Osteoblast (primary cell): Measurements from ENCODE around the gene CDKL5. TPM values are rescaled to one million over a fixed set of nuclear protein-coding genes. Genes with fewer than 3 reads are reported as not detected.

Experiments used
- DNase-seq: peaks from one replicate; pipeline ENCODE4 v3.0.0; 2011; ENCODE audit warnings: low spot score, mixed read lengths; ENCODE audit not compliant: insufficient read length; ENCODE audit errors: missing footprints
- H2AFZ ChIP-seq: 2 replicates; pipeline ENCODE4 v1.6.0; 2011; ENCODE audit warnings: mild to moderate bottlenecking, low read length
- H3K27ac ChIP-seq: 2 replicates; pipeline ENCODE4 v1.5.1; 2011; ENCODE audit warnings: mild to moderate bottlenecking, low read depth, low read length, moderate library complexity
- H3K27me3 ChIP-seq: 2 replicates; pipeline ENCODE4 v1.6.0; 2012; ENCODE audit warnings: mild to moderate bottlenecking, control low read depth, inconsistent platforms, low read length, moderate library complexity; ENCODE audit not compliant: insufficient read depth
- H3K36me3 ChIP-seq: 2 replicates; pipeline ENCODE4 v1.5.1; 2011; ENCODE audit warnings: mild to moderate bottlenecking, low read length, control low read depth, moderate library complexity; ENCODE audit not compliant: insufficient read depth
- H3K4me1 ChIP-seq: 2 replicates; pipeline ENCODE4 v1.5.1; 2011; ENCODE audit warnings: mild to moderate bottlenecking, low read length, control low read depth, moderate library complexity; ENCODE audit not compliant: insufficient read depth
- H3K4me2 ChIP-seq: 2 replicates; pipeline ENCODE4 v1.6.0; 2011; ENCODE audit warnings: mild to moderate bottlenecking, low read length; ENCODE audit not compliant: insufficient read depth
- H3K4me3 ChIP-seq: fragments of 200-600 bp; sonication (generic); 3 replicates; pipeline ENCODE4 v1.5.1; 2012; ENCODE audit warnings: mild to moderate bottlenecking, low read length, inconsistent platforms; ENCODE audit not compliant: insufficient read depth
- H3K79me2 ChIP-seq: 2 replicates; pipeline ENCODE4 v1.6.0; 2012; ENCODE audit warnings: mild to moderate bottlenecking, low read length, control low read depth, inconsistent platforms; ENCODE audit not compliant: insufficient read depth
- H3K9me3 ChIP-seq: 2 replicates; pipeline ENCODE4 v1.5.1; 2011; ENCODE audit warnings: low read depth, low read length, control low read depth
- H4K20me1 ChIP-seq: 2 replicates; pipeline ENCODE4 v1.6.0; 2012; ENCODE audit warnings: mild to moderate bottlenecking, low read length, control low read depth; ENCODE audit not compliant: insufficient read depth
- CTCF ChIP-seq: IDR thresholded peaks from 2 replicates; pipeline ENCODE4 v1.5.1; 2011; ENCODE audit warnings: mild to moderate bottlenecking, low read depth, low read length, moderate library complexity; ENCODE audit errors: extremely low read depth
- total RNA-seq: library from RNA; depleted of rRNA; stranded (reverse); fragments of >200 nt; gene quantifications from 2 replicates; pipeline ENCODE4 v1.2.3, GENCODE V29; 2012

The CDKL5 gene
- total RNA-seq, 1 donor: 4.0 TPM

DNA sequence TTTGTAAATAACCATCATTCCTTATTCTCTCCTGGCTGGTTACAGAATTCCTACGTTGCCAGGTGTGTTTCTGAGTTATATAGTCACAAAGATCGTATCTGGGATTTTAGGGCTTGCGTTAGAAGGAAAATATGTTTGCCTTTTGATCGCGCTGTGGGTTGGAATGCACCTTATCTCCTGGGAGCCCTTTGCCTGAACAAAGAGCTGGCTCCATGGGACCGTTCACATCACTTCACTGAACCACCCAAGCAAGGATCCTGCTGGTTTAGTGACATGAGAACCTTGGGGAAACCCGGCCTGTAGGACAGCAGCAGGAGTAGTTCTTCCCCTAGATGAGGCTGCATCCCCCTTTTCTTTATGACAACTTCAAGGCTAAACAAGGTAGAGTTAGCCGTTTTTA, 194.9 kb downstream of the CDKL5 start:
- no peak for TF ChIP-seq CTCF
- no peaks in the 10 kb centered on the region for H4K20me1 ChIP-seq

GRCh38 chrX:18624599-18624998, 199.2 kb downstream of the CDKL5 start:
- no peak for TF ChIP-seq CTCF
- Histone ChIP-seq H3K27me3 (no peaks in the 10 kb centered on the region), H3K4me1 (no peaks in the 10 kb centered on the region)

More for the DNA sequence above, 194.9 kb downstream of the CDKL5 start:
- Histone ChIP-seq H3K4me2 (no peak overlapping the region), H3K36me3 (no peaks in the 10 kb centered on the region), H3K27ac (no peak overlapping the region), H3K4me1 (no peaks in the 10 kb centered on the region), H2AFZ (no peak overlapping the region), H3K79me2 (no peaks in the 10 kb centered on the region), H3K27me3 (no peaks in the 10 kb centered on the region), H3K4me3 (no peak overlapping the region), H3K9me3 (no peaks in the 10 kb centered on the region)
- DNase-seq: no peak

DNA sequence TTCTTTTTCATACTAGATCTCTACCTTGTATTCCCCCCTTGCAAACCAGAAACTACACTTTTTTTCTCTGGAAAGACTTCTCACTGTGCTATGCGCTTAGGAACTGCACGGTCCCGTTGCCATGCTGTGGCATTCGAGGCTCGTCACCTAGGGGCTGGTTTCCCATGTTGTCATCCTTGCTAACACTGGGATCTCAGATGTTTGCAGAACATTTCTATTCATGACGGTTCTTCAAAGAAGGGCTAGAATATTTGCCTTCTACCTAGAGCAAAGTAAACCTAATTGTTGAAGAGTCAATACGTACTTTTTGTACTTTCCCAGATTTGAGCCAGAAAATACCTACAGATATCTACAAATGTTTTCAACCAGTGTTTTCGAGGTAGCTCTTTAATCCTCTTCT, 205.5 kb downstream of the CDKL5 start:
- Histone ChIP-seq H3K4me1 (no peaks in the 10 kb centered on the region), H3K36me3 (no peaks in the 10 kb centered on the region), H3K27me3 (no peaks in the 10 kb centered on the region), H3K4me2 (no peak overlapping the region), H3K9me3 (no peaks in the 10 kb centered on the region), H3K4me3 (no peak overlapping the region), H2AFZ (no peak overlapping the region), H3K79me2 (no peaks in the 10 kb centered on the region), H3K27ac (no peak overlapping the region), H4K20me1 (no peaks in the 10 kb centered on the region)
- no peak for DNase-seq
- TF ChIP-seq CTCF: no peak

More at GRCh38 chrX:18624599-18624998, 199.2 kb downstream of the CDKL5 start:
- no peak for DNase-seq
- Histone ChIP-seq H2AFZ (no peak overlapping the region), H3K4me2 (no peak overlapping the region), H3K27ac (no peak overlapping the region), H3K79me2 (no peaks in the 10 kb centered on the region), H4K20me1 (no peaks in the 10 kb centered on the region), H3K4me3 (no peak overlapping the region), H3K36me3 (no peaks in the 10 kb centered on the region), H3K9me3 (no peaks in the 10 kb centered on the region)

- H3K9me3 ChIP-seq: no peaks in the 10 kb centered on the region
- H4K20me1 ChIP-seq: no peaks in the 10 kb centered on the region
- H3K4me2 ChIP-seq: no peak overlapping the region
- no peak overlapping the region for H3K27ac ChIP-seq
- no peaks in the 10 kb centered on the region for H3K79me2 ChIP-seq
- TF ChIP-seq CTCF: no peak
- DNase-seq: no peak
- H3K36me3 ChIP-seq: no peaks in the 10 kb centered on the region
- H3K4me3 ChIP-seq: no peak overlapping the region
- no peaks in the 10 kb centered on the region for H3K4me1 ChIP-seq
- no peaks in the 10 kb centered on the region for H3K27me3 ChIP-seq
- H2AFZ ChIP-seq: no peak overlapping the region
Observed at GRCh38 chrX:18638398-18638797, 213.0 kb downstream of the CDKL5 start.
